Measurements from ENCODE around the gene CEACAM6. TPM values are rescaled to one million over a fixed set of nuclear protein-coding genes. Genes with fewer than 3 reads are reported as not detected.
A peak's percentile ranks its signal among the peaks of the same experiment; 100 is the strongest.

Gene CEACAM6
- total RNA-seq, 4 donors from 2014 or later = 6.8 to 31.9 (median 10.5) TPM; not detected in 1

GRCh38 chr19:41810301-41810700, 55.0 kb downstream of the CEACAM6 start:
- TF ChIP-seq POLR2A (IDR thresholded peaks at IDR 0.05) = no peak
- no peak for TF ChIP-seq CTCF (IDR thresholded peaks at IDR 0.05)
- Histone ChIP-seq H3K27me3 (no peaks in the 10 kb centered on the region), H3K4me1 (no peaks in the 10 kb centered on the region), H3K27ac (no peak overlapping the region), H3K36me3 (no peaks in the 10 kb centered on the region), H3K4me3 (no peak overlapping the region), H3K9me3 (no peaks in the 10 kb centered on the region)
- no peak for DNase-seq

GRCh38 chr19:41811036-41811435, 55.7 kb downstream of the CEACAM6 start:
- Histone ChIP-seq H3K9me3 (no peaks in the 10 kb centered on the region), H3K27me3 (no peaks in the 10 kb centered on the region), H3K4me1 (no peaks in the 10 kb centered on the region), H3K27ac (no peak overlapping the region), H3K36me3 (no peaks in the 10 kb centered on the region), H3K4me3 (no peak overlapping the region)
- peak in 1 of 3 donors; percentile 38 for DNase-seq
- TF ChIP-seq CTCF (IDR thresholded peaks at IDR 0.05) (no peak), POLR2A (IDR thresholded peaks at IDR 0.05) (no peak)

GRCh38 chr19:41811981-41812380, 56.7 kb downstream of the CEACAM6 start:
- Histone ChIP-seq H3K27ac (no peak overlapping the region), H3K9me3 (no peaks in the 10 kb centered on the region), H3K4me3 (no peak overlapping the region), H3K4me1 (no peaks in the 10 kb centered on the region), H3K27me3 (no peaks in the 10 kb centered on the region), H3K36me3 (no peaks in the 10 kb centered on the region)
- TF ChIP-seq CTCF (IDR thresholded peaks at IDR 0.05) (no peak), POLR2A (IDR thresholded peaks at IDR 0.05) (no peak)
- DNase-seq = no peak

- TF ChIP-seq CTCF (IDR thresholded peaks at IDR 0.05) (no peak), POLR2A (IDR thresholded peaks at IDR 0.05) (no peak)
- no peak for DNase-seq
- Histone ChIP-seq H3K4me1 (no peaks in the 10 kb centered on the region), H3K36me3 (no peaks in the 10 kb centered on the region), H3K4me3 (no peak overlapping the region), H3K9me3 (no peaks in the 10 kb centered on the region), H3K27ac (no peak overlapping the region), H3K27me3 (no peaks in the 10 kb centered on the region)
Observed at GRCh38 chr19:41813911-41814310, 58.6 kb downstream of the CEACAM6 start.

- H3K36me3 ChIP-seq = no peaks in the 10 kb centered on the region
- TF ChIP-seq CTCF (IDR thresholded peaks at IDR 0.05) (no peak), POLR2A (IDR thresholded peaks at IDR 0.05) (no peak)
- DNase-seq = no peak
Observed at GRCh38 chr19:41815301-41815700, 60.0 kb downstream of the CEACAM6 start.

GRCh38 chr19:41816761-41817160, 61.4 kb downstream of the CEACAM6 start:
- Histone ChIP-seq H3K27ac (no peak overlapping the region), H3K4me3 (no peak overlapping the region), H3K27me3 (no peaks in the 10 kb centered on the region), H3K36me3 (no peaks in the 10 kb centered on the region), H3K9me3 (no peaks in the 10 kb centered on the region), H3K4me1 (no peaks in the 10 kb centered on the region)
- no peak for DNase-seq
- no peak for TF ChIP-seq CTCF (IDR thresholded peaks at IDR 0.05)
- no peak for TF ChIP-seq POLR2A (IDR thresholded peaks at IDR 0.05)

More at GRCh38 chr19:41815301-41815700, 60.0 kb downstream of the CEACAM6 start:
- Histone ChIP-seq H3K27me3 (no peaks in the 10 kb centered on the region), H3K4me1 (no peaks in the 10 kb centered on the region), H3K27ac (no peak overlapping the region), H3K9me3 (no peaks in the 10 kb centered on the region), H3K4me3 (no peak overlapping the region)
